Measurements from ENCODE around the gene COA3. TPM values are rescaled to one million over a fixed set of nuclear protein-coding genes. Genes with fewer than 3 reads are reported as not detected.

The COA3 gene
- total RNA-seq, 1 experiment from 2014 or later, result 74.2 TPM

- Histone ChIP-seq H2BK20ac (ENCODE audit: low read depth, low read length, poor library complexity, severe bottlenecking) (no peak within 1 kb of the TSS), H3K27ac (ENCODE audit: insufficient read length, low read depth, low read length) (no peak within 1 kb of the TSS), H2BK120ac (ENCODE audit: low read depth, low read length, poor library complexity, severe bottlenecking) (no peak within 1 kb of the TSS), H2BK15ac (ENCODE audit: low read depth, low read length) (no peak within 1 kb of the TSS), H4K91ac (ENCODE audit: insufficient read length, low read depth, low read length) (no peak within 1 kb of the TSS), H3K23ac (ENCODE audit: insufficient read length, low read depth, low read length) (no peak within 1 kb of the TSS), H3K9me3 (ENCODE audit: control insufficient read depth, low read depth, low read length) (no peaks in the 10 kb centered on the region), H3K79me1 (ENCODE audit: insufficient read depth, low read depth, low read length, poor library complexity, severe bottlenecking) (no peaks in the 10 kb centered on the region), H4K20me1 (ENCODE audit: control insufficient read depth, insufficient read depth, insufficient read length) (no peaks in the 10 kb centered on the region), H3K27me3 (ENCODE audit: insufficient read depth, low read length) (peaks cover 10% of the 10 kb centered on the region; the same call in 1 of the 2 replicates), H4K5ac (ENCODE audit: insufficient read length, low read depth, low read length) (no peak within 1 kb of the TSS), H3K4me2 (ENCODE audit: insufficient read depth, insufficient read length, low read length) (peak within 1 kb of the TSS; percentile 47), H3K9ac (ENCODE audit: extremely low read depth, insufficient read length, low read length) (no peak within 1 kb of the TSS), H3K56ac (ENCODE audit: insufficient read length, low read depth, low read length) (no peak within 1 kb of the TSS), H3K14ac (ENCODE audit: insufficient read depth, low read length) (no peak within 1 kb of the TSS; the same call in 1 of the 2 replicates), H3K4me1 (ENCODE audit: insufficient read depth, low read length) (no peaks in the 10 kb centered on the region), H2AFZ (ENCODE audit: low read length) (no peak within 1 kb of the TSS), H3K18ac (ENCODE audit: insufficient read length, low read depth, low read length) (no peak within 1 kb of the TSS), H3K23me2 (ENCODE audit: insufficient read length, low read depth, low read length, poor library complexity, severe bottlenecking) (peaks cover 8% of the 10 kb centered on the region), H2BK12ac (ENCODE audit: insufficient read length, low read depth, low read length) (no peak within 1 kb of the TSS), H3K79me2 (ENCODE audit: insufficient read depth, low read length) (no peaks in the 10 kb centered on the region), H2BK5ac (ENCODE audit: insufficient read length, low read length) (no peak within 1 kb of the TSS), H4K8ac (replicated peaks; ENCODE audit: insufficient read length, low read depth, low read length) (no peak within 1 kb of the TSS), H3T11ph (ENCODE audit: low read length) (no peak within 1 kb of the TSS), H3K4ac (ENCODE audit: low read depth, low read length) (no peak within 1 kb of the TSS), H2AK5ac (ENCODE audit: insufficient read length, low read length) (no peak within 1 kb of the TSS)
- peak; percentile 79 for DNase-seq
- Mint-ChIP-seq H3K27me3 (ENCODE audit: low read depth) (peaks cover 28% of the 10 kb centered on the region), H3K9me3 (no peaks in the 10 kb centered on the region), H3K27ac (peak within 1 kb of the TSS in 1 of 3 experiments; percentile 28; a peak in 3 of 7 replicates), H3K4me1 (peaks cover 21 to 22% of the 10 kb centered on the region in 2 experiments), H3K36me3 (ENCODE audit: insufficient read depth in 1 of 3, low read depth in 3 of 3) (peaks cover 3 to 37% (median 36%) of the 10 kb centered on the region in 3 experiments), H3K4me3 (peak within 1 kb of the TSS; percentile 60 to 80)
- TF ChIP-seq, protein P1, sequence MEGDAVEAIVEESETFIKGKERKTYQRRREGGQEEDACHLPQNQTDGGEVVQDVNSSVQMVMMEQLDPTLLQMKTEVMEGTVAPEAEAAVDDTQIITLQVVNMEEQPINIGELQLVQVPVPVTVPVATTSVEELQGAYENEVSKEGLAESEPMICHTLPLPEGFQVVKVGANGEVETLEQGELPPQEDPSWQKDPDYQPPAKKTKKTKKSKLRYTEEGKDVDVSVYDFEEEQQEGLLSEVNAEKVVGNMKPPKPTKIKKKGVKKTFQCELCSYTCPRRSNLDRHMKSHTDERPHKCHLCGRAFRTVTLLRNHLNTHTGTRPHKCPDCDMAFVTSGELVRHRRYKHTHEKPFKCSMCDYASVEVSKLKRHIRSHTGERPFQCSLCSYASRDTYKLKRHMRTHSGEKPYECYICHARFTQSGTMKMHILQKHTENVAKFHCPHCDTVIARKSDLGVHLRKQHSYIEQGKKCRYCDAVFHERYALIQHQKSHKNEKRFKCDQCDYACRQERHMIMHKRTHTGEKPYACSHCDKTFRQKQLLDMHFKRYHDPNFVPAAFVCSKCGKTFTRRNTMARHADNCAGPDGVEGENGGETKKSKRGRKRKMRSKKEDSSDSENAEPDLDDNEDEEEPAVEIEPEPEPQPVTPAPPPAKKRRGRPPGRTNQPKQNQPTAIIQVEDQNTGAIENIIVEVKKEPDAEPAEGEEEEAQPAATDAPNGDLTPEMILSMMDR (conservative IDR thresholded peaks at IDR 0.05), result no peak
- WGBS (ENCODE audit: extremely low coverage, insufficient read length, low lambda C conversion rate), result no CpG with 5 or more reads among the region's 65 CpGs
These were observed 18.3 kb downstream of the COA3 start, which contains the start of gene WNK4 for GRCh38 chr17:42779936-42780850. Gene WNK4 (plus strand): TSS chr17:42780610. CDS start chr17:42780699, 89 bp downstream.

Measured in H9 (cell line).